SK-N-SH (cell line): ENCODE results near the gene MYL5.

Experiments
- CTCF ChIP-seq: fragments of 200-600 bp; sonication (generic); IDR thresholded peaks from 2 replicates; pipeline ENCODE4 v1.6.1; 2017; ENCODE audit warnings: antibody characterized with exemption, mild to moderate bottlenecking, moderate library complexity
- FOXJ3 ChIP-seq: sonication (generic); formaldehyde crosslinking; IDR thresholded peaks from 2 replicates; pipeline ENCODE4 v1.5.1; 2020; ENCODE audit warnings: mild to moderate bottlenecking, missing genetic modification reagents
- FOXM1 ChIP-seq: IDR thresholded peaks from 2 replicates; pipeline ENCODE4 v1.4.0; 2012; ENCODE audit warnings: low read depth, mild to moderate bottlenecking
- MAX ChIP-seq: IDR thresholded peaks from 2 replicates; pipeline ENCODE4 v1.4.0; 2012; ENCODE audit warnings: low read depth
- RAD21 ChIP-seq: IDR thresholded peaks from 2 replicates; pipeline ENCODE4 v1.6.1; 2012; ENCODE audit warnings: mild to moderate bottlenecking, low read length
- TAF1 ChIP-seq: IDR thresholded peaks from 2 replicates; pipeline ENCODE4 v1.6.1; 2012; ENCODE audit warnings: low read depth, mild to moderate bottlenecking, low read length, moderate library complexity, borderline replicate concordance
- TF ChIP-seq, protein P1 (sequence below): IDR thresholded peaks from 2 replicates; pipeline ENCODE4 v1.4.0; 2012; ENCODE audit warnings: low read depth, borderline replicate concordance

DNA sequence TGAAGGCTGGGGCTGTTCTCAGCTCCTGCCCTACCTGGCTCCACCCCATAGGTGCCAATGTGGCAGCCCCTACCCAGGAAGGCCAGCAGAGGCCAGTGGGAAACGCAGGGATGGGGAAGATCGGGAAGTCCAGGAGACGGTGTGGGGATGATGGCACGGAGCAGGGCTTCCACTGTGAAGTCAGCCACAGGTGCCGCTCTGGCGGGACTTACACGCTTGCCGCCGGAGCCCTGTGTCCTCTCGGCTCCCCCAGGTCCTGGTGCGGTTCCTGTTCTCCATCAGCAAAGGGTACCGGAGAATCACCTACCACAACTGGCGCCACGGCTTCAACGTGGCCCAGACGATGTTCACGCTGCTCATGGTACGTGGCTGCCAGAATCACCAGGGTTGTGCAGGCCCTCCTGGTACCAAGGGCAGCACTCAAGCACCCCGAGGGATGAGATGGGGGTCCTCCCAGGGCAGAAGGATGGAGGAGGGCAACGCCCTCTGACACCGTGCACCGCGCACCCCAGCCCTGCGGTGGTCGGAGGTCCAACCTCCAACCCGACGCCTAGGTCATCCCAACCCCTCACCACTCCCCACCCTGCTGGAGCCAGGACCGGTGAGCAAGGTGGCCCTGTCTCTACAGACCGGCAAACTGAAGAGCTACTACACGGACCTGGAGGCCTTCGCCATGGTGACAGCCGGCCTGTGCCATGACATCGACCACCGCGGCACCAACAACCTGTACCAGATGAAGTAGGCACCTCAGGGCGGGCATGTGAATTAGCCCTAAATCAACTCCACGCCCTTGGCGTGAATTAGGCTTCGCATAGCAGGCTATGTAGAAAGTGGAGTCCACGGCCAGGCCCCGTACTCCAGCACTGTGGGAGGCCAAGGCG is 12.2 kb upstream of the MYL5 start:
- TF ChIP-seq, protein P1, sequence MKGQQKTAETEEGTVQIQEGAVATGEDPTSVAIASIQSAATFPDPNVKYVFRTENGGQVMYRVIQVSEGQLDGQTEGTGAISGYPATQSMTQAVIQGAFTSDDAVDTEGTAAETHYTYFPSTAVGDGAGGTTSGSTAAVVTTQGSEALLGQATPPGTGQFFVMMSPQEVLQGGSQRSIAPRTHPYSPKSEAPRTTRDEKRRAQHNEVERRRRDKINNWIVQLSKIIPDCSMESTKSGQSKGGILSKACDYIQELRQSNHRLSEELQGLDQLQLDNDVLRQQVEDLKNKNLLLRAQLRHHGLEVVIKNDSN, result no peak
- no peak for TF ChIP-seq CTCF
- TF ChIP-seq RAD21, result no peak
- TF ChIP-seq FOXJ3, result no peak
- TF ChIP-seq FOXM1, result no peak
- no peak for TF ChIP-seq TAF1
- no peak for TF ChIP-seq MAX
